Astrocyte of the cerebellum (primary cell): ENCODE measurements around the gene KANSL1.
"Not testable (repeated sequence)": the region's sequence is repeated elsewhere in the genome, so short reads cannot be mapped to it uniquely, and the experiment has no call there.

Source experiments
- DNase-seq: peaks from one replicate; pipeline ENCODE4 v3.0.0-alpha.2; 2011; ENCODE audit warnings: low read depth
- H3K4me3 ChIP-seq: 2 replicates; pipeline ENCODE4 v1.5.1; 2011; ENCODE audit warnings: mild to moderate bottlenecking, low read depth, low read length, moderate library complexity
- CTCF ChIP-seq: IDR thresholded peaks from 2 replicates; pipeline ENCODE4 v1.5.1; 2012; ENCODE audit warnings: low read length, low read depth, moderate library complexity, mild to moderate bottlenecking; ENCODE audit errors: missing control alignments
- in situ Hi-C: cut with HindIII; loops from 2 replicates; pipeline ENCODE4 v1.10.0; 2017; ENCODE audit warnings: low sequenced_read_pairs

Gene KANSL1

GRCh38 chr17:46007461-46007965 lies 185.7 kb downstream of the KANSL1 start:
- no peak overlapping the region for H3K4me3 ChIP-seq
- DNase-seq = no peak
- no peak for TF ChIP-seq CTCF
- in situ Hi-C loops = no loop called here

- DNase-seq, in situ Hi-C loops: not testable (repeated sequence)
Measured at GRCh38 chr17:46006082-46006481, 187.1 kb downstream of the KANSL1 start.

GRCh38 chr17:46003907-46004748 lies 189.1 kb downstream of the KANSL1 start:
- in situ Hi-C loops = no loop called here
- H3K4me3 ChIP-seq = no peak overlapping the region
- DNase-seq = no peak
- TF ChIP-seq CTCF = no peak

More at GRCh38 chr17:46006082-46006481, 187.1 kb downstream of the KANSL1 start:
- not testable (repeated sequence) for H3K4me3 ChIP-seq

GRCh38 chr17:46002973-46003316 lies 190.3 kb downstream of the KANSL1 start:
- DNase-seq = no peak
- in situ Hi-C loops = no loop called here
- no peak overlapping the region for H3K4me3 ChIP-seq
- no peak for TF ChIP-seq CTCF

- peak; percentile 32 for DNase-seq
- H3K4me3 ChIP-seq = no peak overlapping the region
- peak; percentile 85 for TF ChIP-seq CTCF
- in situ Hi-C loops = no loop called here
Measured at GRCh38 chr17:46002311-46002972, 190.8 kb downstream of the KANSL1 start.

- no peak for TF ChIP-seq CTCF
- no peak overlapping the region for H3K4me3 ChIP-seq
- in situ Hi-C loops = no loop called here
Measured at GRCh38 chr17:46001390-46002310, 191.6 kb downstream of the KANSL1 start.

More at GRCh38 chr17:46001390-46002310, 191.6 kb downstream of the KANSL1 start:
- no peak for DNase-seq
